H1 (cell line): ENCODE measurements around the gene CELF4. TPM values are rescaled to one million over a fixed set of nuclear protein-coding genes. Genes with fewer than 3 reads are reported as not detected.
A peak's percentile ranks its signal among the peaks of the same experiment; 100 is the strongest.

Experiments
- CTCF ChIA-PET: fragments of 300-600 bp; sonication (Branson Sonifier 250); formaldehyde crosslinking; loops from one replicate; lab custom pipeline; 2021; ENCODE audit not compliant: partially characterized antibody; lab: Charles Lee
- POLR2A ChIA-PET: fragments of 300-600 bp; sonication (Branson Sonifier 250); formaldehyde crosslinking; loops from one replicate; lab custom pipeline; 2021; ENCODE audit warnings: inconsistent platforms; ENCODE audit not compliant: partially characterized antibody; lab: Charles Lee
- DNase-seq, 2 experiments: peaks; one replicate each; pipeline versions ENCODE4 v3.0.0 to v3.0.0-alpha.2; 2010 to 2022; ENCODE audit warnings: low spot score in 2 of 2, low read depth in 1 of 2, mixed read lengths in 1 of 2
- FAIRE-seq: peaks from 2 replicates; lab custom pipeline; 2011; peaks lifted over from hg19 to GRCh38; lab: Jason Lieb, UNC
- H2AFZ ChIP-seq: 2 replicates; pipeline ENCODE4 v1.8.1; 2012; ENCODE audit warnings: low read length, inconsistent platforms
- H2AK5ac ChIP-seq: 2 replicates; pipeline ENCODE4 v1.6.1; 2013; ENCODE audit warnings: low read depth, low read length
- H2BK120ac ChIP-seq: replicated peaks from 2 replicates; pipeline ENCODE3; 2013; ENCODE audit warnings: low read depth, low read length, inconsistent platforms
- H2BK12ac ChIP-seq: 2 replicates; pipeline ENCODE4 v1.6.1; 2013; ENCODE audit warnings: low read depth, low read length
- H2BK15ac ChIP-seq: 2 replicates; pipeline ENCODE4 v1.6.1; 2013; ENCODE audit warnings: low read length
- H2BK20ac ChIP-seq: 2 replicates; pipeline ENCODE4 v1.6.1; 2013; ENCODE audit warnings: low read length
- H2BK5ac ChIP-seq: 2 replicates; pipeline ENCODE4 v1.6.1; 2013; ENCODE audit warnings: low read depth, low read length
- H3K14ac ChIP-seq: 2 replicates; pipeline ENCODE4 v1.6.1; 2013; ENCODE audit warnings: inconsistent platforms; ENCODE audit not compliant: insufficient read length
- H3K18ac ChIP-seq: 2 replicates; pipeline ENCODE4 v1.6.1; 2013; ENCODE audit warnings: low read length; ENCODE audit errors: extremely low read depth
- H3K23ac ChIP-seq: 2 replicates; pipeline ENCODE4 v1.6.1; 2013; ENCODE audit warnings: inconsistent platforms; ENCODE audit not compliant: insufficient read length
- H3K23me2 ChIP-seq: 2 replicates; pipeline ENCODE4 v1.6.1; 2013; ENCODE audit warnings: low read depth, low read length
- H3K27ac ChIP-seq: 2 replicates; pipeline ENCODE4 v1.6.1; 2011; ENCODE audit warnings: low read depth, low read length, inconsistent platforms
- H3K27me3 ChIP-seq, 4 experiments: replicated peaks in 1 of 4; 1 replicate in 1 of 4; 2 replicates in 3 of 4; pipeline versions ENCODE4 v1.6.1 to v1.8.1; 2011 to 2013; ENCODE audit warnings: low read length in 3 of 4, mild to moderate bottlenecking in 3 of 4, inconsistent platforms in 2 of 4, mixed read lengths in 2 of 4, moderate library complexity in 1 of 4; ENCODE audit not compliant: control insufficient read depth in 3 of 4, insufficient read depth in 3 of 4; ENCODE audit errors: extremely low read depth in 1 of 4
- H3K36me3 ChIP-seq, 4 experiments: 2 replicates each; pipeline versions ENCODE4 v1.6.1 to v1.8.1; 2011 to 2013; ENCODE audit warnings: mild to moderate bottlenecking in 4 of 4, low read length in 3 of 4, moderate library complexity in 2 of 4, control low read depth in 1 of 4, inconsistent platforms in 1 of 4; ENCODE audit not compliant: insufficient read depth in 4 of 4, control insufficient read depth in 2 of 4
- H3K4ac ChIP-seq: replicated peaks from 2 replicates; pipeline ENCODE3; 2013; ENCODE audit warnings: low read length, low read depth, mixed read lengths, inconsistent platforms; ENCODE audit not compliant: insufficient read length
- H3K4me1 ChIP-seq, 4 experiments: replicated peaks in 1 of 4; 1 replicate in 1 of 4; 2 replicates in 3 of 4; pipeline versions ENCODE4 v1.6.1 to v1.8.1; 2011 to 2013; ENCODE audit warnings: low read length in 3 of 4, inconsistent platforms in 2 of 4, mixed read lengths in 1 of 4; ENCODE audit not compliant: insufficient read depth in 4 of 4, control insufficient read depth in 3 of 4
- H3K4me2 ChIP-seq, 2 experiments: 2 replicates each; pipeline versions ENCODE4 v1.6.1 to v1.8.1; 2011 to 2013; ENCODE audit warnings: low read depth in 2 of 2, low read length in 2 of 2, control low read depth in 1 of 2, inconsistent platforms in 1 of 2, mild to moderate bottlenecking in 1 of 2; ENCODE audit not compliant: insufficient read depth in 1 of 2
- H3K4me3 ChIP-seq, 4 experiments: fragments of 200-600, 300-600 bp in 1 of 4; sonication (generic), shearing (Covaris generic), sonication (Bioruptor Twin) in 1 of 4; 2 replicates each; pipeline versions ENCODE4 v1.5.1 to v1.8.1; 2011 to 2016; ENCODE audit warnings: low read length in 4 of 4, low read depth in 3 of 4, control low read depth in 2 of 4, inconsistent platforms in 2 of 4, mild to moderate bottlenecking in 2 of 4, mixed read lengths in 1 of 4, moderate library complexity in 1 of 4; ENCODE audit not compliant: insufficient read depth in 2 of 4; ENCODE audit errors: extremely low read depth in 1 of 4
- H3K56ac ChIP-seq: replicated peaks from 2 replicates; pipeline ENCODE3; 2013; ENCODE audit warnings: low read depth, mild to moderate bottlenecking, mixed read lengths, low read length, inconsistent platforms; ENCODE audit not compliant: insufficient read length
- H3K79me1 ChIP-seq: 2 replicates; pipeline ENCODE4 v1.6.1; 2013; ENCODE audit warnings: low read depth, low read length, control low read depth
- H3K79me2 ChIP-seq, 2 experiments: 2 replicates each; pipeline versions ENCODE4 v1.6.1 to v1.8.1; 2012 to 2013; ENCODE audit warnings: low read length in 2 of 2, mild to moderate bottlenecking in 2 of 2, inconsistent platforms in 1 of 2; ENCODE audit not compliant: insufficient read depth in 2 of 2, control insufficient read depth in 1 of 2
- H3K9ac ChIP-seq, 4 experiments: replicated peaks in 1 of 4; 1 replicate in 1 of 4; 2 replicates in 3 of 4; pipeline versions ENCODE4 v1.6.1 to v1.8.1; 2011 to 2013; ENCODE audit warnings: low read depth in 3 of 4, low read length in 3 of 4, control low read depth in 2 of 4, mild to moderate bottlenecking in 2 of 4, moderate library complexity in 2 of 4, inconsistent platforms in 1 of 4; ENCODE audit errors: extremely low read depth in 1 of 4
- H3K9me3 ChIP-seq, 2 experiments: 2 replicates each; pipeline versions ENCODE4 v1.6.1 to v1.8.1; 2012 to 2013; ENCODE audit warnings: mild to moderate bottlenecking in 2 of 2, moderate library complexity in 2 of 2, control low read depth in 1 of 2, inconsistent platforms in 1 of 2, low read depth in 1 of 2, low read length in 1 of 2, mixed read lengths in 1 of 2; ENCODE audit not compliant: insufficient read depth in 2 of 2
- H4K20me1 ChIP-seq, 2 experiments: replicated peaks in 1 of 2; 2 replicates each; pipeline versions ENCODE3 to v1.8.1; 2011 to 2013; ENCODE audit warnings: inconsistent platforms in 2 of 2, low read length in 2 of 2, mild to moderate bottlenecking in 1 of 2; ENCODE audit not compliant: insufficient read depth in 2 of 2, control insufficient read depth in 1 of 2
- H4K5ac ChIP-seq: 2 replicates; pipeline ENCODE4 v1.6.1; 2013; ENCODE audit warnings: low read length, low read depth, mixed read lengths, inconsistent platforms; ENCODE audit not compliant: insufficient read length
- H4K8ac ChIP-seq: 2 replicates; pipeline ENCODE4 v1.8.0; 2013; ENCODE audit warnings: mild to moderate bottlenecking, moderate library complexity, low read length, inconsistent platforms; ENCODE audit not compliant: insufficient read depth; ENCODE audit errors: extremely low read depth
- H4K91ac ChIP-seq: replicated peaks from 2 replicates; pipeline ENCODE3; 2013; ENCODE audit warnings: low read length, mixed read lengths, inconsistent platforms; ENCODE audit not compliant: insufficient read length
- FOSL1 ChIP-seq: IDR thresholded peaks from 2 replicates; pipeline ENCODE4 v1.6.1; 2011; ENCODE audit warnings: mild to moderate bottlenecking, low read depth, low read length, moderate library complexity; ENCODE audit not compliant: insufficient read depth
- WGBS, 2 experiments: shearing (Covaris generic) in 1 of 2; methylation state at CpG; one replicate each; pipeline versions ENCODE4 v1.1.6 to v1.1.7; 2013 to 2015; ENCODE audit warnings: low lambda C conversion rate in 2 of 2, mixed read lengths in 2 of 2, inconsistent platforms in 1 of 2, low coverage in 1 of 2, missing lambda C conversion rate in 1 of 2; ENCODE audit not compliant: insufficient replicate concordance in 2 of 2, insufficient coverage in 1 of 2, insufficient read length in 1 of 2; ENCODE audit errors: extremely low coverage in 1 of 2, missing lambda C conversion rate in 1 of 2; 5-methylcytosine and 5-hydroxymethylcytosine counted together
- polyA plus RNA-seq, 7 experiments: library from polyadenylated mRNA; depleted of rRNA in 3 of 7; stranded (reverse) in 5 of 7; unstranded in 2 of 7; fragments of >200 nt in 5 of 7; fragments of 200-250 nt in 2 of 7; gene quantifications; 1 replicate in 5 of 7; 2 replicates in 1 of 7; 4 replicates in 1 of 7; pipeline versions ENCODE4 v1.2.1 to v1.2.3, GENCODE V29; 2011 to 2013; ENCODE audit warnings: missing spikeins in 2 of 7, mixed read lengths in 2 of 7
- total RNA-seq: library from RNA; stranded (reverse); fragmentation: NEBNext Ultra II Directional; extraction: Animal tissue kit (Norgen Biotek cat#: 25700); gene quantifications from 2 replicates; pipeline ENCODE4 v1.2.1, GENCODE V29; 2021

CELF4 gene
- total and polyA plus RNA-seq, 2 of the 8 experiments (the other 6 are each of a cell fraction or from before 2014, with no cell fraction given) = 1.6 to 3.4 TPM

DNA sequence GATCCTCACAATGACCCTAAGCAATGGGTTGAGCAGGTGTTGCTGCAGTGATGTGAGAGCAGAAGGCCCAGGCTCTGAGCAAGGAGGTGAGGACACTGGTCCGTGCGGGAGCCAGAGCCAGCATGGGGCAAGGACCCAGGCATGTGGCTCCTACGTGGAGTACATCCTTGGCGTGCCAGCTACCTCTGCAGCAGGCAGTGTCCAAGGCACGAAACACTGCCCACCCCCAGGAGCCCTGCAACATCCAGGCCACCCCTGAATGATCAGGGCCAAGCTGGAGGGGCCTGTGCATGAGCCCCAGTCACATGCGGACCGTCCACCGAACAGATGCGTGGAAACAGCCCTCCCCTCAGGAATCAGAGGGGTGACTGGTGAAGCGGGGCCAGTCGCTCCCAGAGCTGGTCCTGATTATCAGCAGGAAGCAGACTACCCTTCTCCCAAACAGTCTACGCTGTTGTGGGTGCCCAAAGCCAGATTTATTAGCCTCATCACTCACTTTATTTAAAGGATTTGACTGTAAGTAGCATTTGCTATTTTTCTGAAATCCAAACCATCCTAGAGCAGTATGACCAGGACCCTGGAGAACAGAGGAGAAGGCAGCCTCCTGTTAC is 16.8 kb downstream of the CELF4 start:
- Histone ChIP-seq H3K14ac (no peak overlapping the region), H2AK5ac (no peak overlapping the region), H4K20me1 (no peaks in the 10 kb centered on the region), H2BK15ac (no peak overlapping the region), H4K91ac (no peak overlapping the region), H3K4ac (no peak overlapping the region), H3K4me1 (peaks cover 0 to 2% (median under 1%) of the 10 kb centered on the region in 4 experiments; a peak in 3 of 7 replicates), H2BK120ac (no peak overlapping the region), H2BK20ac (no peak overlapping the region), H2AFZ (no peak overlapping the region), H3K27ac (no peak overlapping the region), H3K18ac (no peak overlapping the region), H3K23ac (no peak overlapping the region), H3K27me3 (peaks cover 0 to 6% (median 0%) of the 10 kb centered on the region in 4 experiments; a peak in 2 of 7 replicates), H4K5ac (no peak overlapping the region), H2BK5ac (no peak overlapping the region), H2BK12ac (no peak overlapping the region), H3K79me1 (no peaks in the 10 kb centered on the region), H3K9me3 (no peaks in the 10 kb centered on the region), H3K4me2 (no peak overlapping the region), H3K4me3 (no peak overlapping the region), H3K9ac (0 out of 7 replicates have a peak overlapping the region, but pooled peaks of 1 of the 4 experiments have one; percentile 17), H3K79me2 (no peaks in the 10 kb centered on the region), H3K23me2 (no peaks in the 10 kb centered on the region; the same call in 1 of the 2 replicates), H4K8ac (no peak overlapping the region), H3K56ac (no peak overlapping the region), H3K36me3 (no peaks in the 10 kb centered on the region)
- FAIRE-seq (no peak), DNase-seq (no peak)
- no peak for TF ChIP-seq FOSL1
- ChIA-PET CTCF (interaction anchor here (2.4 kb wide), 1 partner anchor 10 kb away, joined by 12 read pairs; no protein-coding TSS in a partner anchor), POLR2A (no interaction called here)
- 88% methylated on average over 12 of the region's 12 CpGs; no CpG with 5 or more reads in 1 of the 2 experiments for WGBS, 2 experiments
